HL-60 (cell line): Measurements from ENCODE around the gene MVD.

Experiments
- POLR2AphosphoS5 ChIP-seq: IDR thresholded peaks from 2 replicates; pipeline ENCODE4 v1.6.1; 2012; ENCODE audit warnings: low read depth
- TF ChIP-seq, protein P1 (sequence below): IDR thresholded peaks from one replicate; pipeline ENCODE4 v1.5.1; 2011; ENCODE audit warnings: low read length, control low read depth, inconsistent platforms; ENCODE audit not compliant: insufficient read depth

DNA sequence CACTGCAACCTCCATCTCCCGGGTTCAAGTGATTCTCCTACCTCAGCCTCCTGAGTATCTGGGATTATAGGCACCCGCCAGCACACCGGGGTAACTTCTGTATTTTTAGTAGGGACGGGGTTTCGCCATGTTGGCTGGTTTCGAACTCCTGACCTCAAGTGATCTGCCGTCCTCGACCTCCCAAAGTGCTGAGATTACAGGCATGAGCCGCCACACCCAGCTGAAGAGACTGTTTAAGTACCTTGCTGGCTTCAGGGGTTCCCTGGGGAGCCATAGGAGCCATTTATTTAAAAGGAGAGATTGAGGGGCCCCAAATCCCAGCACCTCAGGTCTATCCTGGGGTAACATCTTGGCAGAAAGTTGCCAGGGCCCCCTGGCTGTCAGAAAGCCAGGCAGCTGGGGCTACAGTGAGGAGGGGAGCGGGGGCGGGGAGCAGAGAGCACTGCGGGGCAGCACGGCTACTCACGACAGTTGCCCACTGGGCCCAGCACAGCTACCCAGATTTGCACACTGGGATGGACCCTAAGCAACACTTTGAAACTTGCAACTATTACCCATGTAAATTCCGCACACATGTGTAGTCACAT is 21.8 kb upstream of the MVD start:
- TF ChIP-seq, protein P1, sequence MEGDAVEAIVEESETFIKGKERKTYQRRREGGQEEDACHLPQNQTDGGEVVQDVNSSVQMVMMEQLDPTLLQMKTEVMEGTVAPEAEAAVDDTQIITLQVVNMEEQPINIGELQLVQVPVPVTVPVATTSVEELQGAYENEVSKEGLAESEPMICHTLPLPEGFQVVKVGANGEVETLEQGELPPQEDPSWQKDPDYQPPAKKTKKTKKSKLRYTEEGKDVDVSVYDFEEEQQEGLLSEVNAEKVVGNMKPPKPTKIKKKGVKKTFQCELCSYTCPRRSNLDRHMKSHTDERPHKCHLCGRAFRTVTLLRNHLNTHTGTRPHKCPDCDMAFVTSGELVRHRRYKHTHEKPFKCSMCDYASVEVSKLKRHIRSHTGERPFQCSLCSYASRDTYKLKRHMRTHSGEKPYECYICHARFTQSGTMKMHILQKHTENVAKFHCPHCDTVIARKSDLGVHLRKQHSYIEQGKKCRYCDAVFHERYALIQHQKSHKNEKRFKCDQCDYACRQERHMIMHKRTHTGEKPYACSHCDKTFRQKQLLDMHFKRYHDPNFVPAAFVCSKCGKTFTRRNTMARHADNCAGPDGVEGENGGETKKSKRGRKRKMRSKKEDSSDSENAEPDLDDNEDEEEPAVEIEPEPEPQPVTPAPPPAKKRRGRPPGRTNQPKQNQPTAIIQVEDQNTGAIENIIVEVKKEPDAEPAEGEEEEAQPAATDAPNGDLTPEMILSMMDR: no peak
- no peak for TF ChIP-seq POLR2AphosphoS5
